Measurements from ENCODE around the gene KLHL10. TPM values are rescaled to one million over a fixed set of nuclear protein-coding genes. Genes with fewer than 3 reads are reported as not detected.

KLHL10 gene
- polyA plus RNA-seq, 1 of the 3 experiments (the other 2 are of a cell fraction): 0.02 TPM

GRCh38 chr17:41870097-41870496 is 32.5 kb downstream of the KLHL10 start:
- H3K36me3 ChIP-seq (replicated peaks in 1 of 2; ENCODE audit: control insufficient read depth in 1 of 2, insufficient read depth in 2 of 2, low read length in 1 of 2): peaks cover 58% of the 10 kb centered on the region in 2 experiments
- no peak overlapping the region for H3K4me3 ChIP-seq (ENCODE audit: low read depth in 2 of 2, low read length in 1 of 2)
- no peak overlapping the region for H2AFZ ChIP-seq (ENCODE audit: low read depth)
- DNase-seq: no peak
- 72% methylated on average over 2 of the region's 2 CpGs for WGBS (ENCODE audit: low lambda C conversion rate)
- H3K79me2 ChIP-seq (ENCODE audit: insufficient read depth): no peaks in the 10 kb centered on the region
- H3K4me1 ChIP-seq (ENCODE audit: control insufficient read depth in 1 of 2, insufficient read depth in 2 of 2, low read depth in 1 of 2, low read length in 1 of 2): no peaks in the 10 kb centered on the region; a peak in 1 of 4 replicates
- peaks cover 40% of the 10 kb centered on the region for H3F3A ChIP-seq (replicated peaks; ENCODE audit: insufficient read depth)
- H3K9me3 ChIP-seq: no peaks in the 10 kb centered on the region
- no peak overlapping the region for H3K4me2 ChIP-seq
- no peaks in the 10 kb centered on the region for H4K20me1 ChIP-seq (ENCODE audit: insufficient read depth)
- TF ChIP-seq NRF1 (IDR thresholded peaks at IDR 0.05; ENCODE audit: low read depth, low read length) (no peak), RCOR1 (IDR thresholded peaks at IDR 0.05; ENCODE audit: low read length) (no peak), TCF12 (IDR thresholded peaks at IDR 0.05) (no peak), PBX3 (IDR thresholded peaks at IDR 0.05) (no peak), CHD2 (IDR thresholded peaks at IDR 0.05; ENCODE audit: low read length, partially characterized antibody) (no peak), TAF1 (IDR thresholded peaks at IDR 0.05; ENCODE audit: borderline replicate concordance, low read depth, low read length) (no peak), EP300 (IDR thresholded peaks at IDR 0.05; ENCODE audit: borderline replicate concordance in 1 of 2, low read depth in 1 of 2, low read length in 1 of 2) (no peak), MXI1 (IDR thresholded peaks at IDR 0.05; ENCODE audit: low read depth, low read length) (no peak)
- no peak overlapping the region for H3K27ac ChIP-seq (ENCODE audit: low read depth in 2 of 2, low read length in 1 of 2)
- no peaks in the 10 kb centered on the region for H3K27me3 ChIP-seq (ENCODE audit: insufficient read depth)
- H3K9ac ChIP-seq: no peak overlapping the region
- ChIA-PET CTCF (interaction anchor here (0.8 kb wide), 1 partner anchor 83 kb away, joined by 3 read pairs; the partner anchor contains the start of gene JUP), POLR2A (interaction anchor here (0.9 kb wide), 1 partner anchor 49 kb away, joined by 3 read pairs; the partner anchor contains the start of gene ACLY)
- H3K9me2 ChIP-seq: no peaks in the 10 kb centered on the region

GRCh38 chr17:41870627-41871026 is 33.0 kb downstream of the KLHL10 start:
- Histone ChIP-seq H3K36me3 (replicated peaks in 1 of 2; ENCODE audit: control insufficient read depth in 1 of 2, insufficient read depth in 2 of 2, low read length in 1 of 2) (peaks cover 58% of the 10 kb centered on the region in 2 experiments), H3K9me3 (no peaks in the 10 kb centered on the region), H3K9me2 (no peaks in the 10 kb centered on the region), H3K4me3 (ENCODE audit: low read depth in 2 of 2, low read length in 1 of 2) (no peak overlapping the region), H3K4me1 (ENCODE audit: control insufficient read depth in 1 of 2, insufficient read depth in 2 of 2, low read depth in 1 of 2, low read length in 1 of 2) (no peaks in the 10 kb centered on the region), H2AFZ (ENCODE audit: low read depth) (no peak overlapping the region), H3K27ac (ENCODE audit: low read depth in 2 of 2, low read length in 1 of 2) (no peak overlapping the region), H3K4me2 (no peak overlapping the region), H3F3A (replicated peaks; ENCODE audit: insufficient read depth) (peaks cover 40% of the 10 kb centered on the region), H3K79me2 (ENCODE audit: insufficient read depth) (no peaks in the 10 kb centered on the region), H4K20me1 (ENCODE audit: insufficient read depth) (no peaks in the 10 kb centered on the region), H3K9ac (no peak overlapping the region), H3K27me3 (ENCODE audit: insufficient read depth) (no peaks in the 10 kb centered on the region)
- ChIA-PET CTCF (interaction anchor here (0.8 kb wide), 1 partner anchor 84 kb away, joined by 3 read pairs; the partner anchor contains the start of gene JUP), POLR2A (interaction anchor here (0.9 to 1.2 kb wide), 2 partner anchors 16 to 48 kb away, joined by 3 read pairs; partner anchors contain the start of gene ACLY)
- DNase-seq: no peak
- TF ChIP-seq ELF1 (IDR thresholded peaks at IDR 0.05): no peak
- no peak for TF ChIP-seq TAF1 (IDR thresholded peaks at IDR 0.05; ENCODE audit: borderline replicate concordance, low read depth, low read length)
- WGBS (ENCODE audit: low lambda C conversion rate): 93% methylated on average over 7 of the region's 7 CpGs

- POLR2A ChIA-PET: no interaction called here
- H3K9me2 ChIP-seq: no peaks in the 10 kb centered on the region
- CTCF ChIA-PET: interaction anchor here (0.8 to 1.3 kb wide), 2 partner anchors 60 to 230 kb away, joined by 3 read pairs; partner anchors contain the start of gene P3H4
- H4K20me1 ChIP-seq (ENCODE audit: insufficient read depth): no peaks in the 10 kb centered on the region
- H3K27ac ChIP-seq (ENCODE audit: low read depth in 2 of 2, low read length in 1 of 2): no peak overlapping the region
- no peak overlapping the region for H3K4me2 ChIP-seq
- no peak overlapping the region for H3K4me3 ChIP-seq (ENCODE audit: low read depth in 2 of 2, low read length in 1 of 2)
- H3F3A ChIP-seq (replicated peaks; ENCODE audit: insufficient read depth): peaks cover 35% of the 10 kb centered on the region
- H3K27me3 ChIP-seq (ENCODE audit: insufficient read depth): no peaks in the 10 kb centered on the region
- DNase-seq: no peak
- WGBS (ENCODE audit: low lambda C conversion rate): 98% methylated on average over 10 of the region's 10 CpGs
- no peaks in the 10 kb centered on the region for H3K79me2 ChIP-seq (ENCODE audit: insufficient read depth)
- no peaks in the 10 kb centered on the region for H3K9me3 ChIP-seq
- H2AFZ ChIP-seq (ENCODE audit: low read depth): no peak overlapping the region
- no peak overlapping the region for H3K9ac ChIP-seq
- peaks cover 55 to 58% of the 10 kb centered on the region in 2 experiments for H3K36me3 ChIP-seq (replicated peaks in 1 of 2; ENCODE audit: control insufficient read depth in 1 of 2, insufficient read depth in 2 of 2, low read length in 1 of 2)
- no peaks in the 10 kb centered on the region for H3K4me1 ChIP-seq (ENCODE audit: control insufficient read depth in 1 of 2, insufficient read depth in 2 of 2, low read depth in 1 of 2, low read length in 1 of 2)
- TF ChIP-seq EZH2phosphoT487 (IDR thresholded peaks at IDR 0.05; ENCODE audit: borderline replicate concordance, low read depth): no peak
- TF ChIP-seq RCOR1 (IDR thresholded peaks at IDR 0.05; ENCODE audit: low read length): no peak
- TF ChIP-seq MEF2A (IDR thresholded peaks at IDR 0.05; ENCODE audit: borderline replicate concordance, low read depth): no peak
- TF ChIP-seq FOXJ3 (CRISPR knock-in tag; IDR thresholded peaks at IDR 0.05): no peak
- no peak for TF ChIP-seq YY1 (IDR thresholded peaks at IDR 0.05; ENCODE audit: low read depth)
- no peak for TF ChIP-seq USF2 (IDR thresholded peaks at IDR 0.05; ENCODE audit: borderline replicate concordance, low read depth, low read length)
- no peak for TF ChIP-seq USF1 (IDR thresholded peaks at IDR 0.05; ENCODE audit: borderline replicate concordance, low read depth)
- no peak for TF ChIP-seq NRF1 (IDR thresholded peaks at IDR 0.05; ENCODE audit: low read depth, low read length)
- TF ChIP-seq CHD2 (IDR thresholded peaks at IDR 0.05; ENCODE audit: low read length, partially characterized antibody): no peak
- no peak for TF ChIP-seq POLR2AphosphoS5 (IDR thresholded peaks at IDR 0.05; ENCODE audit: low read depth, low read length)
- TF ChIP-seq CTCF (IDR thresholded peaks at IDR 0.05): no peak
Measured at GRCh38 chr17:41871789-41872188, 34.2 kb downstream of the KLHL10 start.

Measured in SK-N-SH (cell line).